ENCODE measurements around the gene BICD2. TPM values are rescaled to one million over a fixed set of nuclear protein-coding genes. Genes with fewer than 3 reads are reported as not detected.

The BICD2 gene
- 6.1 and 7.1 TPM in 2 replicates for polyA plus RNA-seq

DNA sequence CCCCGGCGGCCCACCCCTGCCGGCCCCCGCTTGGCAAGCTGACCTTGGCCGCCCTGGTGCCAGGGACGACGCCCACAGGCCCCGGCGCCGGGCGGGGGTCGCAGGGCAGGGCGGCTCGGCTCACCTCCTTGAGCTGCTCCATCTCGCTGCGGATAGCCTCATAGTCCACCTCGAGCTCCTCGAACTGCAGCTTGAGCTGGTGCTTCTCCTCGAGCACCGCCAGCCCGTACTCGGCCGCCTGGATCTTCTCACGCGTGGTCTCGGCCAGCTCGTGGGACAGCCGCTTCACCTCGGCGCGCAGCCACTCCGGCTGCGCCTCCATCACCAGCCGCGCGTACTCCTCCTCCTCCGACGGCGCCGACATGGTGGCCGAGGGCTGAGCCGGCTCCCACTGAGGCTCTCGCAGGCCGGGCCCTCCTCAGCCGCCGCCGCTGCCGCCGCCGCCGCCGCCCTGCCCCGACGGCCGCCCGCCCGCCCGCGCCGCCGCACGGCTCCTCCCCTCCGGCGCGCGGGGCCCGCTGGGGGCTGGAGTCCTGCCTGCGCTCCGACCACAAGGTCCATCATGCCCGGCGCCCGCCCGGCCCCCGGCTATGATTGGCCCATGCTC lies at the start of gene BICD2:
BICD2 (minus strand) TSS at position 453 of the 607 bp plus-strand sequence; CDS start at position 364, 89 bp downstream.

DNA sequence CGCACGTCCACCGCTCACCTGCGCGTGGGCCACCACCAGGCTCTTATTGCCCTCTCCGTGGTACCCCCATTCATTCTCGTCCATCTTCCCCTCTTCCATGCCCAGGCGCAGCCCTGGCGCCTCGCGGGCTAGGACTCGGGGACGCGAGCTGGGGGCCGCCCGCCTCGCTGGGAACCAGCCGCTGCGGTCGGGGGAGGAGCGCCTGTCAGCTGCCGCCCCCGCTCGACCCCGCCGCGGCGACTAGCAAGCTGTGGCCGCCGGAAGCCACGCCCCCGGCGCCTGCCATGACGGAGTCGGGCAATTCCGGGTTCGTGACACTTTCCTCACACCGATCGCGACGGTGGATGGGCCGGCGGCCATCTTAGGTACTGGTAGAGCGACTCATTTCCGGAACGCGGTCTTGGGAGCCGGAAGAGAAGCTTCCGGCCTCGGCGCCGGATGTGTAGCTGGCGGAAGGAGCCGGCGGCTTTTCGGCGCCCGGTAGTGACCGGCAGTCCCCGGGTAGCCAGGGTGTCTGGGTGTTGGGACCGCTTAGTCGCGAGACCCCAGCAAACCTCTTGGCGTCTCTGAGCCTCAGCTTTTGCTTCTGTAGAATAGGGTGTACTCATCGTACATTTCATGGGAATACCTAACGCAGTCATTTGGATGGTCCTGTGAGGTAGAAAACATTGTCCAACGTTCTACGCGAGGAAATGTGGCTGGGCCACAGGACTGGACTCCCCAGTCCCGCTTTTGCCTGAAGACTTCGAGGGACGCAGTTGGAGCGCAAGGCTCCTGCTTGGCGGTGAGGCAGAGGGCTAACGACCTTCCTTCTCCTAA lies 94.5 kb downstream of the BICD2 start, which contains the start of gene IPPK:
IPPK (minus strand) TSS at position 242 of the 819 bp plus-strand sequence; CDS start at position 99, 143 bp downstream.

Other genes with a start within 250 kb of the BICD2 start
- 9.1 and 10.2 TPM in 2 replicates for gene ECM2, start 228.8 kb downstream of the BICD2 start, polyA plus RNA-seq
- gene IPPK, start 94.7 kb downstream of the BICD2 start, polyA plus RNA-seq: 0.76 and 2.3 TPM in 2 replicates
- gene ZNF484, start 113.2 kb upstream of the BICD2 start, polyA plus RNA-seq: 2.6 and 4.9 TPM in 2 replicates
- not detected in 2 replicates for gene FGD3, start 182.7 kb upstream of the BICD2 start, polyA plus RNA-seq